GM20000 (cell line): Measurements from ENCODE around the gene IGSF22.

Source experiments
- DNase-seq: peaks from one replicate; pipeline ENCODE4 v3.0.0; 2012; ENCODE audit warnings: low spot score
- CTCF ChIP-seq: IDR thresholded peaks from 2 replicates; pipeline ENCODE4 v1.5.1; 2012; ENCODE audit warnings: mild to moderate bottlenecking, control low read depth; ENCODE audit errors: extremely low read depth, missing control alignments

The IGSF22 gene

GRCh38 chr11:18723991-18724390 lies 2.0 kb downstream of the IGSF22 start:
- TF ChIP-seq CTCF = no peak
- no peak for DNase-seq

DNA sequence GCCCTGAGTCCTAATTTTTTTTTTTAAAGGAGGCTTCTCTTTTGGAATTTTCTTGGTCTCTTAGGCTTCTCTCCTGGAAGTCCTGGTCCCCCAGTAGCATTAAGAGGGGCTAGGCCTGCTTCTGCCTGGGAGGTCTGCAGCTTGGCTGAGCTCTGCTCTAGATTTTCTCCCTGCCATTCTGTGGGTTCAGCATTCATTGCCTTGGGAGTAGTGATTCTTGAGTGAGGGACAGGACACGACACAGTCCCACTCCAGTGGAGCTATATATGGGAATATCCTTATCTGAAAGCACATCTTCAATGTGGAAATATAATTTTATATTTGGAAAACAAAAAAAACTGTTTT lies 3.7 kb downstream of the IGSF22 start:
- TF ChIP-seq CTCF = no peak
- no peak for DNase-seq

DNA sequence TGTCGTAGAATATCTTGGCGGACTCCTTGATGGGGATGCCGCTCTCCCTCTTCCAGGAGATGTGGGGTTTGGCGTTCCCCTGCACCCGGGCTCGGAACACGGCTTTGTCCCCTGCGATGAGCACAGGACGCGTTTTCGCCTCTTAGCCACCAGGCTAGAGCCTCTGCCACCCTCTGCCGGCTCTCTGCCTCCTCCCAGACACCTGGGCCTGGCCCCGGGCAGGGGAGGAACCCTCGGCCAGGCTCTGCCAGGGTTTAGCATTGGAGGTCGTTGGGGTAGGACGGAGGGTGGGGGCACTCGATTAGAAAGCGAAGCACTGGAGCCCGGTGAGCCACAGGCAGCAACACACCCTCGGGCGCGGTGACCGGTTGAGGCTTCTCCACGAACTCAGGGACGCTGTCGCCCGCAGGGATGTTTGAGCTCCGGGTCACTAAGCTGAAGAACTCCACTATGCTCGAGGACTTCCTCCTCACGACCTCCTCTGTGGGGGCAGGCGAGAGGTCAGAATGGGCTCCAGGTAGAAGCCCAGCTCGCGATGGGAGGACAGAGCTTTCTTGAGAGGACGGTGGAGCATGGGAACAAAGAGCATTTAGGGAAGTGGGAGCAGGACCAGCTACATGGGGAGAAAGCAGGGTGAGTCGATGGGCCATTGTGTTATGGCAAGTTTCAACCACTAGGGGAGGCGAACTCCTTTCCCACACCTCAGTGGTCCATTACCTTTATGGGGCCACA lies 4.3 kb downstream of the IGSF22 start:
- peak; percentile 85 for TF ChIP-seq CTCF
- peak; percentile 72 for DNase-seq

DNA sequence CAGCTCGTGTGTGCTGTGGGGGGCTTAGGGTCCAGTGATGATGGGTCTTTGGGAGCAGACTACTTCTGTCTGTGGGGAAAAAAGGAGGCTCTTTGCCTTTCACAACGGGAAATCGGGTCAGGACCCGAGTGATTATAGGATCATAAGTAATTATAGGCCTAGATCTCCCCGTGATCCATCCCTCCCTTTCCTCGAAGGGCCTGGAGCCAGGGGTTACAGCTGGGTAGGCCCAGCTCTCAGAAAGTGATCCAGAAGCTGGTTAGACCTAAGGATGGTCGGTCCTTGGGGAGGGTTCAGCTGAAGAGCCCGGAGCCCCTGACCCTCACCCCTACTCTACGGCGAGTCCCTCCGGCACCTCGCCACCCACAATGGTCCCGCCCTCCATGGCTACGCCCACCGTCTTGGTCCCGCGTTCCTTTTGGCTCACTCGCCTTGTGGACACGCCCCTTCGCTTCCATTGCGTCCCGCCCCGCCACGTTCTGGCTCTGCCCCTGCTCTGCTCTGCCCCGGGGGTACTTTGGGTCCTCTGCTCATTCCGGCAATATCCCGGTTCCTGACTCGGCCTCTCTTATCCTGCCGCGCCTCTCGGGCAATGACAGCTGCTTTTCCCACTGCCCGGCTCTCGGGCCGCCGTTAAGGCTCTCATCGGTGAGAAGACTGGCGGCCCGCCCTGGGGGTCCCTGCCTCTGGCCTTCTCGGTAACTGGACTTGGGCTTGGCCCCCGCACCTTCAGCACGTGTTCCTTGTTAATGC lies 5.0 kb downstream of the IGSF22 start:
- no peak for TF ChIP-seq CTCF
- DNase-seq = peak; percentile 70

GRCh38 chr11:18720091-18720807 lies 5.7 kb downstream of the IGSF22 start:
- no peak for DNase-seq
- TF ChIP-seq CTCF = no peak

GRCh38 chr11:18715476-18715875 lies 10.5 kb downstream of the IGSF22 start:
- TF ChIP-seq CTCF = no peak
- DNase-seq = no peak

GRCh38 chr11:18714443-18714780 lies 11.6 kb downstream of the IGSF22 start:
- no peak for TF ChIP-seq CTCF
- no peak for DNase-seq
